GM19468 (cell line): ENCODE data around the gene NIN.

Source experiments
- ATAC-seq: cut with Tn5 transposase; IDR thresholded peaks from one replicate; pipeline ENCODE4 v1.9.1; 2021; ENCODE audit warnings: mild to moderate bottlenecking, moderate library complexity, moderate number of reproducible peaks; ENCODE audit not compliant: unreplicated experiment; ENCODE audit errors: extremely low read depth

NIN gene

DNA sequence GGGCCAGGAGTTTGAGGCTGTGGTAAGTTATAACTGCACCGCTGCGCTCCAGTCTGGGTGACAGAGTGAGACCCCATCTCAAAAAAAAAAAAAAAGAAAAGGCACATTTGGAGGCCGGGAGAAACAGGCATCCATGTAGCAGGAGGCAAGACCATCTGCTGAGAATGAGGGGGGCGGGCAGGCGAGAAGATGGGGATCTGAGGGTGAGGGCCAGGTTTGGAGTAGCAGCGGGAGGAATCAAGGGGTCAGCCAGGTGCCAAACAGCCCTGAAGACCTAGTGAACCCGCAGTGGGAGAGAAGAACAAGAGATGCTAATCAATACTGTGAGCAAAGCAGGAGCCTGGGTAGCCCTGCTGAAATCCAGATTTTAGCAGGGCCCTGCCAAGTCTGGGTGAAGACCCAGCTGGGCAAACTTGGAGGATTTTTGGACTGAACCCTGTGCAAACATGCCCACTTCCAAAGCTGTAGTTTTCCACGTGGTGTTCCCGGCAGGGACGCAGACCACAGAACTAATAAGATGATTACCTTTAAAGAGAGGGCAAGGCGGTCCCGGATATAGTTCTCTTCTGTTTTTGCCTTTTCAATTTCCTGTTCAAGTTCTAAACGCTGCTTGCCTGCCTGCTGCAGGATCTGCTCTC, 61.0 kb downstream of the NIN start:
- no peak for ATAC-seq

DNA sequence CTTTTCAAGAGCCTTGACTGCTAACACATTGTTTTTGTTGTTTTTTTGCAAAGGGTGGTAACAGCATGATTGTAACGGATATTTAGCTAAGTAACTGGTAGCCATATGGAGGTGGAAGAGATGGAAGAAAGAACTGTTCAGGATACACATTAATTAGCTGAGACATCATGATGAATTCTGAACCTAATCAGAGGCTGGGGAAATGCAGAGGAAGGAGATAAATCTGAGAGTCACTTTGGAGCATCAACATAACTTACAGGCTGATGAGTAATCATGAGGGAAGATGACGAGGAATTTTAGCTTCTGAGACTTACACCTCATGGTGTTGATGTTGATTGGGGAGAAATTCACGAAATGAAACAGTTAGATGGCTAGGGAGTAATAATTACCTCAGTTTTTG, 62.3 kb downstream of the NIN start:
- no peak for ATAC-seq

DNA sequence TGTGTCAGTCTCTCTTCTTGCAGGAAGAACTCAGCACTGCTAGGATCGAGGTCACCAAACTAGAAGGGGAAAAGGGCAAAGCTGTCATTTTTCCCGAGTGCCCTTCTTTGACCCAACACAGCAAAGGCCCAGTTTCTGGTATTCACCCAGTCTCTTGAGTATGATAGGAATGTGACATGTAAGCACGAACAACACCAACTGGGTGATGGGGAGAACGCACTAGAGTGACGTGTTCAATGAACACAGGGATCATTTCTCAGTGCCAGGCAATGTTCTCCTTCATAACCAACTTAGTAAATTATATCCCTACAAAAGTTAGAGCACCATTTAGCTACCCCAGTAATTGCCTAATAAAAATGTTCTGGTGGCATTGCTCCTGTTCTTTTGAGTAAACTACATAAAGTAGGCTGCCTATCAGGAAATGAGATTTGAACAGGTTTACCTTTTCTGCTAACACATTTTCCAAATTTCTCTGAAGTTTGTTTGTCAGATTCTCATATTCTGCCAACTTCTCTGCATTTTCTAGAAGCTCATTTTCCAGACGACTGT, 64.5 kb downstream of the NIN start:
- ATAC-seq = no peak

- no peak for ATAC-seq
Measured at GRCh38 chr14:50763382-50764007, 67.5 kb downstream of the NIN start.

DNA sequence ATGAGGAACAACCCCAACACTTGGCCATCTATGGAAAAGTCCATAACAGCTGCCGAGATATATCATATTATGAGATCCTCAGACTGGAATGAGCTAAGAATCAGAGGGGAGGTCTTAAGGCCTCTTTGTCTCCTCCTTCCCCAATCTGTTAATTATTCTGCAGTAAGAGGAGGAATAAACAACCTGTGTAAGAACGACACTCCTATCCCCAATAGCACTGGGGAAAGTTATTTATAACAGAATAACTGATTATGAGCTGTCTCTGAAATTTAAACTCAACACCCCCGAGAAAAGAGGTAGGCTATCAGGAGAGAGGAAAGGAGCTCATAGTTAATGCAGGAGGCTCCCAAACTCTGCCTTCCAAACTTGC, 68.0 kb downstream of the NIN start:
- no peak for ATAC-seq

DNA sequence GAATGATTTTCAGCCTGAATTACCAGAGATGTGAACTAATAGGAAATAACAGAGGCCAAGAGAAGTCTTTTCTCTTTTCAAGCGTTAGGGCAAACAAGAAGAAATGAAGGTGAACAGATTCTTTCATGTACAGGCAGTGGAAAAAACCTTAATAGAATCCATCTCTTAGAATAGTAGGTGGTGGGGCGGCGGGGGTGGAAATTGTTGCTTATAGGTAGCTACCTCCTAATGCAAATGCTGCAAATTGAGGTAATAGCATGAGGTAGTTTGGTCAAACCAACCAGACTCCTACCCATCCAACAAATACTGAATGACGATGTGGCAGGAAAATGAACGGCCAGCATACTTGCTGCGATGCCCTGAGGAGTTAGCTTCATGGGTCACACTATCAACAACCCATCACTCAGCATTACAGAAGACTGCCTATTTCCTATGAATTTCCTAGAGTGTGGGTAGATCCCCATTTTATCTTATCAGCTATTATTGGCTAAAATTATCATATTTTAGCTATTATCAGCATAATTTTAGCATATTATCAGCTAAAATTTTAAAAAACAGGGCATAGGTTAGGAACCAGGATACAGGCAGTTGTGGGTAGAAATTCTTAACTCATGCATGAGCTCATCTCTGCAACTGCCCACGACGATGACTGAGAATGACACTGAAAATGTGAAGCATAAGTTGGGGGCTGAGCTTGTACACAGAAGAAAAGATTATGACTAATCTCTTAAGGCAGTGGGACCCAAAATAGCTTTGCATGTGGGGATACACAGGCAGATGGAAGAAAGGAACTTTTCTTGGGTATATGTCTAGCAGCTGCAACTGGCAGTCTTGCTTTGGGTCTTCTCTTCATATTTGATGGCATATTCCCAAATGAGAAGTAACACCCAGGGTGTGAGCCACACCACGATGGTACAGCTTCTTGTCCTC, 68.7 kb downstream of the NIN start:
- ATAC-seq = peak; percentile 34

GRCh38 chr14:50759800-50760543, 71.0 kb downstream of the NIN start:
- ATAC-seq = no peak

- ATAC-seq = no peak
Measured at GRCh38 chr14:50758945-50759344, 72.0 kb downstream of the NIN start.

DNA sequence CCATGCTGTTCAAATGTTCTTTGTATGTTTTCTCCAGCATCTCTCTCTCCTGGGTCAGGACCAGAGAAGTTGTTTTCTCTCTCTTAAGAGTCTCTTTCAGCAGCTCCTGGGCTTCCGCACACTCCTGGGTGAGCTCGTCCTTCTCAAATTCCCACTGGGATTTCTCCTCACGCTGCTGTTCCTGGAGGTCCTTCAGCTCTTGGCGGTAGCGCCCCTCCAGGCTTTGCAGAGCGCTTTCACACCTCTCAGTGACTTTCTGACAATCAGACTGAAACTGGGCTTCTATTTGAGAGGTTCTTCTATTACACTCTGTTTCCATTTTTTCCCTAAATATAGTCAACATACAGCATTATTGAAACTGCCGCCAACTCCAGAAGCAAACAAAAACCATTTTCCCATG, 72.7 kb downstream of the NIN start:
- ATAC-seq = no peak

DNA sequence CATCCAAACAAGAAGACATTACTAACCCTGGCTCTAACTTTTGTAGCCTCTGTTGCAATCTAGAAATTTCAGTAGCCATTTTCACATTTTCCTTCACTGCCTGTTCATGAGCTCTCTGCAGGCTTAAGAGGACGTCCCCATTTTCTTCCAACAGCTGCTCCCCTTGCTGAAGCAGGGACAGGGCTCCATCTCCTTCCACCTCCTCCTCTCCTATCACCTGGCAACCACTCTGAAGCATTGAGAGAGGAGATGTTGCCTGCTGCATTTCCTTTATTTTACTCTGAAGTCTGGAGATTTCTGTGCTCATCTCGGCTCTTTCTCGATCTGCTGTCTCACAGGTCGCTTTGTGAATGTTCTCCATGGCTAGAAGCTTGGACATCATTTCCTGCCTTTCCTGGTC, 73.3 kb downstream of the NIN start:
- ATAC-seq = no peak

GRCh38 chr14:50756300-50756699, 74.7 kb downstream of the NIN start:
- no peak for ATAC-seq

- ATAC-seq = no peak
Measured at GRCh38 chr14:50750323-50750722, 80.6 kb downstream of the NIN start.

DNA sequence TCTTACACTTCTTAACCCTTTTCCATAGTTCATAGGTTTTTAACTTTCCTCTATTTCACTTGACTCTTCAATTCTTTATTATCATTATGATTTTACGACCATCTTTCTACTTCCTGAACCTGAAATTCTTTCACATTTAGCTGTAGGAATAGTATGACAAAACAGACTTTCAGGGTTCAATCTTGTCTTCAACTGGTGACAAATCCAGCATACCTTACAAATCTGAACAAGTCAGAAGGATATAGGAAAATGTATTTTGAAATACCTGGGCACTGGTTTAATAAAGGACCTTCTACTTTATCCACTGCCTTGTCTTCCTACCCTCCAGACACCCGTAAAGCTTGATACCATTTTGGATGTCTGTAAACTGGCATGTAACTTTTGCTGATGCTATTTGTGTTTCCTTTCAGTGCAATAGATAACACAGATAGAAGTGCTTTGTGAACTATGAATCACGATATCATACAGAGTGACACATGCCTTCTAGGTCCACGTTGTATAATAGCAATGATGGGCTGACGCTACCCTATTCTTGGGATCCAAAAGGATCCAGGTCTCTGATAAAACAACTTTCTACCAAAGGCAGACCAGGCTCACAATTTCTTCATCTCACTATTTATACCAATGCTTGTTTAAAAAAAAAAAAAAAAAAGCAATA, 85.4 kb downstream of the NIN start:
- ATAC-seq = no peak

- ATAC-seq = no peak
Measured at GRCh38 chr14:50744231-50744630, 86.7 kb downstream of the NIN start.

DNA sequence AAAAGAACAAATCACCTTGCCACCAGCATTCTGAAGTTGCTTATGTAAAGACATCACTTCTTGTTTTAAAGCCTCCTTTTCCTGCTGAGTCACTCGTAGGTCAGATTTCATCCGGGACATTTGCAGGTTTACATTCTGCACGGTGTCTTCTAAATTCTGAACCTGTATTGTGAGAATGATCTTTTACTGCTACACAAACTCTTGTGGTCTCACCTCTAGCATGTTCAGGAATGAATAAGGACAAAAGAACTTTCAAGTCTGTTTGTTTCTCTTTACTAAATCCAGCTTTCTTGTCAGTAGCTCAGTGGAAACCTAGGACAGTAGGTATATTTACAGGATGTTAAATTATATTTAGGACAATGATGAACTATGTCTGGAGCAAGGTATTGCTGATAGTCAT, 89.4 kb downstream of the NIN start:
- no peak for ATAC-seq

DNA sequence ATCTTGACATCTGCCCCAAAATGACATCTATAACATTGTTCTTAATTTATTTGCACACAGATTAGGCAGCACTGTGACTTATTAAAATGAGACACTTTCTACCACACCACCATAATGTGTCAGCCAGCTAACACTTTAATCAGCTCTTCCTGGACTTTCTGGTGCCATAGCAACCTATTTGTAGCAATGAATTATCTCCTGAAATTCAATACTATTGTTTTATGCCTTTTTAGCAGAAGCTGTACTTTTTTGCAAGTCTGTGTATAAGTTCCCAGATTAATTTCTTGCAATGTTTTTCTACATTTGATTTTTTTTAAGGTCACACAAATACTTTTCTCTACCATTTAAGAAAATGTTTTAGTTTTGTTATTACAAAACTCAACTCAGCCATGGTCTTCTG, 90.1 kb downstream of the NIN start:
- no peak for ATAC-seq

DNA sequence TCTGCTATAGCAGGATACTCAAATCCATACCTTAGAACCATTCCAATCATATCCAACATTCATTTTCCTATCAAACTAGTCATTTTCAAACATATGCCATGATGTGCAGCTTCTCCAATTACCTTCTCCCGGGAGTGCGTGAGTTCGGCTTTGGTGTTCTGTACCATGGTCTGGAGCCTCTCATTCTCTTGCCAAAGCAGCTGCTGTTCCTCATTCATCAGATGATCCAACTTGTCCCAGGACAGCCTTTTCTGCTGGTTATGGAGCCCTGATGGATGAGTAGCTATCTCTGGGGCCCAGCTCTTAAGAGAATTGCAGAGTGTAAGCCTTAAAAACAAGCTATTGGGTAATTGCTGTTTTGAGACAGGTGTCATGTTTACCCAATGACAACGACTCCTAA, 91.8 kb downstream of the NIN start:
- no peak for ATAC-seq

GRCh38 chr14:50736932-50737419, 94.0 kb downstream of the NIN start:
- peak; percentile 71 for ATAC-seq

DNA sequence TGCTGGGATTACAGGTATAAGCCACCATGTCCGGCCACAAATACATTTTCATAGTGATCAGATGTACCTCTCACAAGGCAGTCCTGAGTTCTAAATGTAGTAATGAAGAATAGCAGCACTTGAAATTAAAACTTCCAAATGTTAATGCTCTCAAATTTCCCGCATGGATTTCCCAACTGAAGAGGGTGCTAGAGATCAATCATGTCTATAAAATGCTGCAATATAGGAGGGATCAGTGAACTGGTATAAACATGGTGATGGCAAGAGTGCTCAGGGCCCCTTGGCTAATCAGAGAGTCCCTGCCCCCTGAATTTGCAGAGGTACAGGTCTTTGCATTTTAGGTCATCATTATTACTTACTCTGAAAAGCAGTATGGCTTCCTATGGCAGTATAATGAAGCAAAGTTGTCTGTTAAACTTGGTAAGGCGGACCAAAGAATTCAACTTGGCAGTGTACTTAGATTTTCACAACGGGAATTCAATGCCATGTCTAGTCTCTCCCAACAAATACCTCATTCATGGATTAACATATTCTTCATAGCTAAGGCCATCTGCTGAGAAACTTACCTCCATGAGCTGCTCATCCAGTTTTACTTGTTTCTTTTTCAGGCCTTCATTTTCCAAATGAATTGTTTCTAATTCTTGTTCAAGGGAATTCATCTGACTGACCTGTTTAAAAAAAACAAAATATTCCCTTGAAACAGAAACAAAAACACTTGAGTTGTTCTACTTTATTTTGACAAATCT, 95.8 kb downstream of the NIN start:
- no peak for ATAC-seq
